ENCODE data around the gene CD82. TPM values are rescaled to one million over a fixed set of nuclear protein-coding genes. Genes with fewer than 3 reads are reported as not detected.
"Not testable (repeated sequence)": the region's sequence is repeated elsewhere in the genome, so short reads cannot be mapped to it uniquely, and the experiment has no call there.

The CD82 gene
- total RNA-seq, 1 experiment from 2014 or later = 30.7 TPM

- peaks cover 7% of the 10 kb centered on the region; the same call in 1 of the 2 replicates for H3K9me2 ChIP-seq (ENCODE audit: insufficient read depth)
- H3K4me1 ChIP-seq (replicated peaks; ENCODE audit: insufficient read depth) = no peaks in the 10 kb centered on the region
- H3K27ac ChIP-seq = no peak overlapping the region
- intact Hi-C loops (cut with micrococcal nuclease; ENCODE audit: unreplicated experiment) = no loop called here
- H3K79me2 ChIP-seq (ENCODE audit: low read depth) = no peaks in the 10 kb centered on the region
- H3K27me3 ChIP-seq (ENCODE audit: insufficient read depth, low read depth) = peaks cover 13% of the 10 kb centered on the region; the same call in 1 of the 2 replicates
- POLR2A ChIA-PET (ENCODE audit: unreplicated experiment) = no interaction called here
- H3F3A ChIP-seq (ENCODE audit: insufficient read depth, low read depth) = peaks cover 4% of the 10 kb centered on the region; the same call in 1 of the 2 replicates
- TF ChIP-seq EZH2 (IDR thresholded peaks at IDR 0.05; ENCODE audit: low read depth) = no peak
- TF ChIP-seq, protein P1, sequence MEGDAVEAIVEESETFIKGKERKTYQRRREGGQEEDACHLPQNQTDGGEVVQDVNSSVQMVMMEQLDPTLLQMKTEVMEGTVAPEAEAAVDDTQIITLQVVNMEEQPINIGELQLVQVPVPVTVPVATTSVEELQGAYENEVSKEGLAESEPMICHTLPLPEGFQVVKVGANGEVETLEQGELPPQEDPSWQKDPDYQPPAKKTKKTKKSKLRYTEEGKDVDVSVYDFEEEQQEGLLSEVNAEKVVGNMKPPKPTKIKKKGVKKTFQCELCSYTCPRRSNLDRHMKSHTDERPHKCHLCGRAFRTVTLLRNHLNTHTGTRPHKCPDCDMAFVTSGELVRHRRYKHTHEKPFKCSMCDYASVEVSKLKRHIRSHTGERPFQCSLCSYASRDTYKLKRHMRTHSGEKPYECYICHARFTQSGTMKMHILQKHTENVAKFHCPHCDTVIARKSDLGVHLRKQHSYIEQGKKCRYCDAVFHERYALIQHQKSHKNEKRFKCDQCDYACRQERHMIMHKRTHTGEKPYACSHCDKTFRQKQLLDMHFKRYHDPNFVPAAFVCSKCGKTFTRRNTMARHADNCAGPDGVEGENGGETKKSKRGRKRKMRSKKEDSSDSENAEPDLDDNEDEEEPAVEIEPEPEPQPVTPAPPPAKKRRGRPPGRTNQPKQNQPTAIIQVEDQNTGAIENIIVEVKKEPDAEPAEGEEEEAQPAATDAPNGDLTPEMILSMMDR (conservative IDR thresholded peaks at IDR 0.05) = no peak
- DNase-seq = no peak
- CTCF ChIA-PET = no interaction called here
- BruUV-seq (replicated peaks) = no TSS peak
- H3K4me3 ChIP-seq = no peak overlapping the region
- no peaks in the 10 kb centered on the region for H3K9me3 ChIP-seq (ENCODE audit: insufficient read depth, low read depth)
- no peaks in the 10 kb centered on the region for H3K36me3 ChIP-seq (ENCODE audit: low read depth)
- no peak overlapping the region for H2AFZ ChIP-seq
- H3K4me2 ChIP-seq = no peak overlapping the region
- H4K20me1 ChIP-seq (ENCODE audit: insufficient read depth) = no peaks in the 10 kb centered on the region
Measured at GRCh38 chr11:44548032-44548695, 17.3 kb upstream of the CD82 start.

- H4K20me1 ChIP-seq (ENCODE audit: insufficient read depth); BruUV-seq (replicated peaks); H3K9me2 ChIP-seq (ENCODE audit: insufficient read depth); intact Hi-C loops (cut with micrococcal nuclease; ENCODE audit: unreplicated experiment); CTCF ChIA-PET; H3F3A ChIP-seq (ENCODE audit: insufficient read depth, low read depth); H2AFZ ChIP-seq; H3K9me3 ChIP-seq (ENCODE audit: insufficient read depth, low read depth); H3K4me3 ChIP-seq; H3K36me3 ChIP-seq (ENCODE audit: low read depth); DNase-seq; H3K4me1 ChIP-seq (replicated peaks; ENCODE audit: insufficient read depth); H3K27ac ChIP-seq; POLR2A ChIA-PET (ENCODE audit: unreplicated experiment); H3K4me2 ChIP-seq; H3K79me2 ChIP-seq (ENCODE audit: low read depth): not testable (repeated sequence)
- H3K27me3 ChIP-seq (ENCODE audit: insufficient read depth, low read depth) = peaks cover 13% of the 10 kb centered on the region; the same call in 1 of the 2 replicates
Measured at GRCh38 chr11:44548961-44549749, 16.3 kb upstream of the CD82 start.

DNA sequence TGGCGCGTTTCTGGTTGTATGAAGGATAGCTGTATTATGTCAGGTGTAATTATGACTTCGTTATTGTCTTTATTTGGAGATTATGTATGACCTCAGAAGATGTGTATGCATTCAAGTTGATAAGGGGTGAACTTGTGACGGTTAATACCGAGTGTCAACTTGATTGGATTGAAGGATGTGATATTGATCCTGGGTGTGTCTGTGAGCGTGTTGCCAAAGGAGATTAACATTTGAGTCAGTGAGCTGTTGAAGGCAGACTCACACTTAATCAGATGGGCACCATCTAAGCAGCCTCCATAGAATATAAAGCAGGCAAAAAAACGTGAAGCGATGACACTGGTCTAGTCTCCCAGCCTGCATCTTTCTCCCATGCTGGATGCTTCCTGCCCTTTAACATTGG lies 15.3 kb upstream of the CD82 start:
- H3K27ac ChIP-seq = no peak overlapping the region
- peaks cover 4% of the 10 kb centered on the region; the same call in 1 of the 2 replicates for H3F3A ChIP-seq (ENCODE audit: insufficient read depth, low read depth)
- H3K9me3 ChIP-seq (ENCODE audit: insufficient read depth, low read depth) = no peaks in the 10 kb centered on the region
- peaks cover 13% of the 10 kb centered on the region; the same call in 1 of the 2 replicates for H3K27me3 ChIP-seq (ENCODE audit: insufficient read depth, low read depth)
- no peak overlapping the region for H3K4me2 ChIP-seq
- no peaks in the 10 kb centered on the region for H3K4me1 ChIP-seq (replicated peaks; ENCODE audit: insufficient read depth)
- peaks cover 7% of the 10 kb centered on the region; the same call in 1 of the 2 replicates for H3K9me2 ChIP-seq (ENCODE audit: insufficient read depth)
- no peak overlapping the region for H2AFZ ChIP-seq
- TF ChIP-seq, protein P1 (conservative IDR thresholded peaks at IDR 0.05) = no peak
- no peak for TF ChIP-seq EZH2 (IDR thresholded peaks at IDR 0.05; ENCODE audit: low read depth)
- DNase-seq = no peak
- intact Hi-C loops (cut with micrococcal nuclease; ENCODE audit: unreplicated experiment) = no loop called here
- POLR2A ChIA-PET (ENCODE audit: unreplicated experiment) = no interaction called here
- H3K4me3 ChIP-seq = no peak overlapping the region
- H4K20me1 ChIP-seq (ENCODE audit: insufficient read depth) = no peaks in the 10 kb centered on the region
- H3K79me2 ChIP-seq (ENCODE audit: low read depth) = no peaks in the 10 kb centered on the region
- H3K36me3 ChIP-seq (ENCODE audit: low read depth) = no peaks in the 10 kb centered on the region
- no TSS peak for BruUV-seq (replicated peaks)
- CTCF ChIA-PET = no interaction called here
